Heart left ventricle (tissue), 13 donors: ENCODE data around the gene DAGLA.

Experiments
- POLR2A ChIP-seq, 2 donors: fragments of 450-650 bp; IDR thresholded peaks; one replicate each; pipeline ENCODE4 v1.6.1; 2017; ENCODE audit warnings: antibody characterized with exemption in 2 of 2, mild to moderate bottlenecking in 2 of 2, moderate library complexity in 2 of 2
- TF ChIP-seq, protein P1 (sequence below), 12 donors: fragments of 200-600 bp; sonication (generic) in 4 of 12; IDR thresholded peaks; one replicate each; pipeline versions ENCODE4 v1.5.0 to v1.8.0; 2018 to 2022; ENCODE audit warnings: antibody characterized with exemption in 12 of 12, mild to moderate bottlenecking in 5 of 12
- donor health status: ischemic (EF 13 %, LVEDD 7.1; RV severe dilation, severe dysfunction).
- donor health status: DM: no; HTN: yes; CAD: no.
- donor health status: DM: no; HTN: no; CAD: no.
- donor health status: ischemic (EF 25% LVEDD 6.9; RV normal size, moderate dysfunction).
- donor health status: ischemic (EF 25% LVEDD 5.7; RV mildly dilated, moderate dysfunction).
- donor health status: ischemic (EF 35%, LVEDD 5.7; RV mildly dilated, moderate dysfunction).
- donor health status: nonischemic (EF 11% LVEDD 7.7; RV severe dilation, severe dysfunction).
- donor health status: DM: yes; HTN: yes; CAD: no.
- donor health status: PGD.
- donor health status: ischemic (EF 29% LVEDD 5.4; RV normal size, mild dysfunction).
- donor health status: nonischemic (EF 23%, LVEDD 6.1; RV moderate dilation, normal function).

DNA sequence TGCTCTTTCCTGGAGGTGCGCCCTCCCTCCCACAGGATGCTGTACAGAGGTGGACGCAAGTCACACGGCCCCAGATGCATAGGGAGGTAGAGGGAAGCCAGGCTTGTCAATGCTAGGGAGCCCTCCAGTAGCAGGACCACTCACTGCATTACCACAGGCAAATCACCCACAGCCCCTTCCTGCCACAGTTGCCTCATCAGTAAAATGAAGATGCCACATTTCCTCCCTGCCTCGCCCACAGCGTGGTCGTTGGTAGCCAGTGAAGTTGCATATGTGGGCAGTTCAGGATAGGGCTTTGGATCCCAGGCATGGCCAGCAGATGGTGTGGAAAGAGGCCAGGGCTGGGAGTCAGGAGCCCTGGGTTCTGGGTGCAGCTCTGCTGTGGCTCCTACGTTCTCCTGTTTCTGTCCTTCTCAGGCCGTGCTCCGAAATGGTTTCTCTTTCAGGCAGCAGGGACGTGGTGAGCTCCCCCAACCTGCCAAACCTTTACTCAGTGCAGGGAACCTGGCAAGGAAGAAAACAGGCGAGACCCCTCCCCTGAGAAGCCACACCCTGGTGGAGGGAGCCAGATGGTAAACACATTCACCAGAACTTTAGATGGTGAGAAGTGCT is 22.6 kb downstream of the DAGLA start:
- TF ChIP-seq, protein P1, sequence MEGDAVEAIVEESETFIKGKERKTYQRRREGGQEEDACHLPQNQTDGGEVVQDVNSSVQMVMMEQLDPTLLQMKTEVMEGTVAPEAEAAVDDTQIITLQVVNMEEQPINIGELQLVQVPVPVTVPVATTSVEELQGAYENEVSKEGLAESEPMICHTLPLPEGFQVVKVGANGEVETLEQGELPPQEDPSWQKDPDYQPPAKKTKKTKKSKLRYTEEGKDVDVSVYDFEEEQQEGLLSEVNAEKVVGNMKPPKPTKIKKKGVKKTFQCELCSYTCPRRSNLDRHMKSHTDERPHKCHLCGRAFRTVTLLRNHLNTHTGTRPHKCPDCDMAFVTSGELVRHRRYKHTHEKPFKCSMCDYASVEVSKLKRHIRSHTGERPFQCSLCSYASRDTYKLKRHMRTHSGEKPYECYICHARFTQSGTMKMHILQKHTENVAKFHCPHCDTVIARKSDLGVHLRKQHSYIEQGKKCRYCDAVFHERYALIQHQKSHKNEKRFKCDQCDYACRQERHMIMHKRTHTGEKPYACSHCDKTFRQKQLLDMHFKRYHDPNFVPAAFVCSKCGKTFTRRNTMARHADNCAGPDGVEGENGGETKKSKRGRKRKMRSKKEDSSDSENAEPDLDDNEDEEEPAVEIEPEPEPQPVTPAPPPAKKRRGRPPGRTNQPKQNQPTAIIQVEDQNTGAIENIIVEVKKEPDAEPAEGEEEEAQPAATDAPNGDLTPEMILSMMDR (IDR thresholded peaks at IDR 0.05), result no peak
- TF ChIP-seq POLR2A (IDR thresholded peaks at IDR 0.05), result no peak
